Fibroblast of skin of abdomen (primary cell): ENCODE measurements around the gene PYGM.
"Not testable (repeated sequence)": the region's sequence is repeated elsewhere in the genome, so short reads cannot be mapped to it uniquely, and the experiment has no call there.

Experiments used
- DNase-seq: peaks from one replicate; pipeline ENCODE4 v3.0.0-alpha.2; 2013

The PYGM gene

DNA sequence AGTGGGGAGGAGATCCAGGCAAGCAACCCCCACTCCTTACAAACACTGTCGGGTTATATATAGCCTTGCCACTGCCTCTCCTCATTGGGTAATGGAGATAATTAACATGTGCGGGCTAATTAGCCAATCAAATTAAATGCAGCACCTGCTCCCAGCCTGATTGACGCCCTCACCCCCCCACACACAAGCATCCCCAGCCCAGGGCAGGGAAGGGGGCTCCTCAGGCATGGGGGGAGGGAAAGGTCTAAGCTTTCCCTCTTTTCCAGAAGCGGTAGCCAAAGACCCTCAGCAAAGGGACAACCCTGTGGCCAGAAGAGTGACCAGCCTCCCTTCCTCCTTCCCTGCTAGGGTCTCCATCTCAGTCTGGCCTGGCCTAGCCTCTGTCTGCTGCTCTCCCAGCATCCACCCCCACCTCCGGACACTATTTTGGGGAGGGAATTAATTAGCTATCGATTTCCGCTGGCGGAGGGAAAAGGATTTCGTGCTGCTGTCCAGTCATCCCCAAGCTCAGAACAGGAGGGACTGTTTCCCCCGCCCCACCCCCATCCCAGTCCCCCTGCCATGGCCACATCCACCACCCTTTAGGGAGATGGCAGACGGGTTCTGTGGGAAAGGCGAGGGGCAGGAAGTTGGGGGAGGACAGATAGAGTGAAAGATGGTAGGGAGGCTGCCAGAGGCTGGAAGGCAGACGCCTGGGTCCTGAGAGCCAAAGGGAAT lies 43.9 kb downstream of the PYGM start:
- DNase-seq = no peak

DNA sequence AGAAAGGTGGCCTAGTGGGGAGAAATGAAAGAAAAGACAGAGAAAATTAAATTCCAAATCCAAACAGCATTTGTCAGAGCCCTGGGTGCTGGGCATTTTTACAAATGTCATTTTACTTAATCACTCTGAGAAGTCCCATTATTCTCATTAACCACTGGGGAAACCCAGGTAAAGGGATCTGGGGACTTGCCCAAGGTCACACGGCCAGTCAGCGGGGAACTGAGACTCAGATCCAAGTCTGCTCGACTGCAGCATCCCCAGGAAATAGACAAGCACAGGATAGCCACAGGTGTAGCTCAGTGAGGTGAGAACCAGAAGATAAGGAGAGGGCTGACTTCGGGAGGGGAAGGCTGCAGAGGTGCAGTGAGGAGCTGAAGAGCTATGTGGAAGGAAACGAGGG lies 44.7 kb downstream of the PYGM start:
- DNase-seq = no peak

DNA sequence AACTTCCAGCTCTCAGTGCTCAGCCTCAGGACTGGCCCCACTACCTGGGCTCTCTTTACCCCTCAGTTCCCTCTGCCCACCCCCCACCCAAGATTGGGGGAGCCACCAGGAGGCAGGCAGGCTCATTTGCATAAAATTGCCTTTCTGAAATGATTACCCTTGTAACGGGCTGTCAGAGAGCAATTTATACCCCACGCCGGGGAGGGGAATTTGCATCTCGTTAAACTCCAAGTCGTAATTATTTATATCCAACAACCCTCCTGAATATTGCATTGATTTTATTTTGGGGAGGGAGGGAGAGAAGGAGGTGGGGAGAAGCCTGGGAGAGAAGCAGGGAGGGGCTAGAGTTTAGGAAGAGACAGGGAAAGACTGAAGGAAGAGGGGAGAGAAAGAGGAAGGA lies 45.1 kb downstream of the PYGM start:
- no peak for DNase-seq

DNA sequence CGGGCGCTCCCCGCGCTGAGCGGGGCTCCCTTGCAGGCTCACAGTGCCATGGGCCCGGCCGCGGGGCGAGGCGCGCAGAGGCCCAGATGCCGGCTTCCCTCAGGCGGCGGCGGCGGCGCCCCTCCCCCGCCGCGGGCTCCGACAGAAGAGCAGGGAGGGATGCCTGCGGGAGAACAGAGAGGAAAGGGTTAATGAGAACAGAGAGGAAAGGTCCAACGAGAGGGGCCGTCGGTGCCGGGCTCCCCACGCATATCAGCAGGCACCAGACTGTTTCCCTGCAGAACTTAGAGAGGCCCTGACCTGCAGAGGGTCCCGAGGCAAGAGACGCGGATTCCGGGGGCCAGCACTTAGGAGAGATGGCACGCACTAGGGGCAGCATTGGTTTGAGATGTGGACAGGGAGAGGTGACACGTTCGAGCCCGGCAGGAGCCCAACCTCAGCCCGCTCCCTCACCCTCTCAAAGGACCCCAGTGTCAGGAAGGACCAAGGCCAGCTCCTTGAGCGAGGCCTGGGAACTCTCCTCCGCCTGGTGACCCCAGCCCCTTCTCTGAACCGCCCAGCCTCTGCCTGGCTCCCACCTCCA lies 45.9 kb downstream of the PYGM start:
- DNase-seq = no peak

DNA sequence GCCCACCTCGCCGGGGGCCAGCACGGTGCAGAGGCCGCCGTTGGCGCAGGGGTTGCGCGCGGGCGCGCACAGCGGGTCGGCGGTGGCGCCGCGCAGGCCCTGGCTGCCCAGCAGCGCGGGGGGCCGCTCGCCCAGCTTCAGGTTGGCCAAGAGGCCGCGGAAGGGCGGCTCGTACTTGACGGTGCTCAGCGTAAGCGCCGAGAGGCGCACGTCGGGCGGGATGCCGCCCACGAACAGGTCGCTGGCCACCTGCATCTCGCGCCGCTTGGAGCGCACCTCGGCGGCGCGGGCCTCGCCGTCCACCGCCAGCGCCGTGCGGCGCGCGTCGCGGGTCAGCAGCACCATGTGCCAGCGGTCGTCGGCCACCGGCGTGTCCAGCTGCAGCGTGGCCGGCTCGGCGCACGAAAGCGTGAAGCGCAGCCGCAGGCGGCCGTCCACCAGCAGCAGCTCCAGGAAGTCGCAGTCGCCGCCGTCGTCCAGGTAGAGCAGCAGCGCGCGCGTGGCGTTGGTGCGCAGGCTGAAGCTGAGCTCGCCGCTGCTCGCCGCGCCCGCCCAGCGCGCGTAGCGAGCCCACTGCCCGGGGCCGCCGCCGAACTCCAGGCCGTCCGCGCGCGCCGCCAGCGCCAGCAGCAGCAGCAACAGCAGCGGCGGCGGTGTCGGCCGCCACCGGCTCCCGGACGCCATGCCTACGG lies 46.6 kb downstream of the PYGM start:
- peak; percentile 40 for DNase-seq

DNA sequence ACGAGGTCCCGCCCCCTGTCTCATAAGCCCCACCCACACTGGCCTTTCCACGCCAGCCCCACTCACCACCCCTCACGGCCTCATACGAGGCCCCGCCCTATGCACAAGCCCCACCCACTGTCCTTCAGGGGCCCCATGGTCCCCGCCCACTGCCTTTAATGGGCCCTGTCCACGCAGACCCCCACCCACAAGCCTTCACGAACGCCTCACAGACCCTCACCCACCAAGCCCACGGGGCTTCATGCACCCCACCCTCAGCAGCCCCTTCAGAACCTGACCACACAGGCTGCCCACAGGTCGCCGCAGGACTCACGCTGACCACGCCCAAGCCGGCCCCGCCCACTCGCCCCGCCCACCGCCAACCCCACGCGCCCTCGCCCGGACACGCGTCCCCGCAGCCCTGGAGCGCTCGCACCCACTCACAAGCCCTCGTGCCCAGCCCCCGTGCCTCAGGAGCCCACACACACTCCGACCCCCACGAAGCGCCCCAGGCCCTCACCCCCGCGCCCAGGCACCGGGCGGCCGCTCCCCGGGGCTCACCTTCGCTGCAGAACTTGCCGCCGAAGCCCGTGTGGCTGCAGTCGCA lies 47.3 kb downstream of the PYGM start:
- no peak for DNase-seq

DNA sequence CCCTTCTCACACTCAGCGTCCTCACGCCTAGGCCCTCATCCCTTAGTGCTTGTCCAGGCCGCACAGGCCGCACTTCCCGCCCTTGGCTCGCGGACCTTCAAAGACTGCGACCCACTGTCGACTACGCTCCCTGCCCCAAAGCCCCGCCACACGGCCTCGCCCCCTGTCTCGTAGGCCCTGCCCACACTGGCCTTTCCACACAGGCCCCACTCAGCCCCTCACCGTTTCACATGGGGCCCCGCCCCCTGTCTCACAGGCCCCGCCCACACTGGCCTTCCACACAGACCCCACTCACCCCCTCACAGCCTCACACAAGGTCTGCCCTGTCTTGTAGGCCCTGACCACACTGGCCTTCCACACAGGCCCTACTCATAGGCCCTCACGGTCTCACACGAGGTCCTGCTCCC lies 47.8 kb downstream of the PYGM start:
- DNase-seq = no peak

DNA sequence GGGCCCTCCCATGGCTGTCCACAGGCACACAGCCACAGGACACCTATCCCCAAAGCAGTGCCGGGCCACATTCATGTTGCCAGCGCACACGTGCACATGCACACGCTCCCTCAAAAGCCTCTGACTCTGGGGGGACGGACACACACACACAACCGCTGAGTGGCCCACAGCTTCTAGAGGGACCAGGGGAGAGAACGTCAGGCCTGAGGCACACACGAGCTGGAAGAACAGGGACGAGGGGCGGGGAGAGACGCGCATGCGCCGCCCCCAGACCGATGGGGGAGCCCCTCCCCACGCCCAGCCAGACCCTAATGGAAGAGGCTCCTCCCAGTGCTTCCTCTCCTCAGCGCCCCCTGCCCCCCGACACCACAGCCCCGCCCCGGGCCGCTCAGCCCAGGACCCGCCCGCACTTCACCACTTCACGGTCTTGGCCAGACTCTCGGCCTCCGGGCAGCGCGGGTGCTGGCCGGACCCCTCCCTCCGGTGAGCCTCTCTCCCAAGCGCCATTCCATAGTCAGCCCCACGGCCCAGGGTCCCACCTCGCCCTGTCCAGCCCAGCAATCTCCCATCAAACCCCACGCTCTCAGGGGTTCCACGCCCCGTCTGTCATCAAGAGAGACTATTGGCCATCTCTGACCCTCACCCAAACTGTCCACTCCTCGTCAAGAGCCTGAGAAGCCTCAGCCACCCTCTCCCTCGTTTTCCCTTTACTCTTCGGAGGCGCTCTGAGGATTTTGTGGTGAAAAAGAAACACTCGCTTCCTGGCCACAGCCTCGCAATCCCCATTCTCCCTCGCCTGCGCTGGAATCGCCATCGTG lies 48.4 kb downstream of the PYGM start:
- DNase-seq = no peak

DNA sequence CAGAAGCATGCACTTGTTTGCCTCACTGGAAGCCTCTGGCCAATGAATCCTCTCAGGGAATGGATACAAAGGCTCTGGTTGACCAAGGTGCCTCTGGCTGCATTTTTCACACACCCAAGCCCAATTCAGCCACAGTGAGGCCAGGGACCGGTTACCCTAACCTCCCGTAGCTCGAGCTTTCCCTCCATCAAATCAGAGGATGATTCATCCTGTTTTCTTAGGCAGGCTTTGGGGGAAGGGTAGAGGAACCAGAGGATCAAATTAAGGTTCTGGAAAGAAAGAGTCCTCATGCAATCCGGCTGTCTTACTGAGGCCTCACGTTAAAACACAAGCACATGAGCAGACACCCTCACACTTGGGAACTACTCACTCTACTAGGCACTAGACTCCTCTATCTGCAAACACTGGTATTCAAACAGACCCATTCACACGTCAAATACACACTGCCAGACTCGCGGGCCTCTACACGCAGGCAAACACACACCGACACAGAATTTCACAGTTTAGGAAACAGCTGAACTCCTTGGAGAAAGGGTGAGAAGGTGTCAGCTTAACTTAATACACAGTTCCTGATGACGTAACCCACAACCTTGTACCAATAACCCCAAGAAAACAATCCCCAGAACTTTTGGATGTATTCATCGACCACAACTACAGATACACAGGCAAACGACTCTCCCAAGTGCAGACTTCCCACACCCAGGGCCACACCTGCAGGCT lies 49.2 kb downstream of the PYGM start:
- peak; percentile 35 for DNase-seq

DNA sequence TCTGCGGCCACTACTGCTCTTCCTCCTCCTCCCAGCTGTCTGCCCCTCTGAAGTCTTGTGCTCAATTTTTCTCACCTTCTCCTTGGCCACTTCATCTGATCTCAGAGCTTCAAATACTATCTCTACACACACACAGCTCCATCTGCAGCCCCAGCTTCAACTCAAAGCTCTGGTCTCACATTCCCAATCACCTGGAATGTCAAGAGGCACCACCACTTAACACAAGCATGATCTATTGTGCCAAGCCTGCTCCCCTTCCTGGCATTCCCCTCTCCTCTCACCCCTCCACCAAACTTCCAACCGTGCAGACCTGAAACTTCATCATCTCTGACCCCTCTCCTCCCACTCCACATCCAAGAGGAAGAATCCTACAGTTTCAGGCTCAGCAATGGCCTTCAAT lies 54.3 kb downstream of the PYGM start:
- no peak for DNase-seq

DNA sequence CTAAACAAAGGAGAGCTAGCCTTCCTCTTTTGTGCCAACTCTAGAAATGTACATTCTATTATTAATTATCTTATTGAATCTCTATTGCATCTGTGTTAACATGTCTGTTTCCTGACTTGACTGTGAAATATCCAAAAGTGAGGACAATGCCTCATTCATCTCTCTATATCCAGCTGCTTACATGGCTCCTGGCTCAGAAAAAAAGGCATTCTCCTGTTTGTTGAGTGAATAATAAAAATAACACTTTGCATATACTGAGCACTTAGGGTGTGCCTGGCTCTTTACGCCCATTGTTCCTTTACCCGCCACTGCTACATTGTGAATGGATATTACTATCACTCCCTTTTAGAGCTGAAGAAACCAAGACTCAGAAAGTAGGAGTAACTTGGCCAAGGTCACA lies 56.7 kb downstream of the PYGM start:
- DNase-seq = no peak

DNA sequence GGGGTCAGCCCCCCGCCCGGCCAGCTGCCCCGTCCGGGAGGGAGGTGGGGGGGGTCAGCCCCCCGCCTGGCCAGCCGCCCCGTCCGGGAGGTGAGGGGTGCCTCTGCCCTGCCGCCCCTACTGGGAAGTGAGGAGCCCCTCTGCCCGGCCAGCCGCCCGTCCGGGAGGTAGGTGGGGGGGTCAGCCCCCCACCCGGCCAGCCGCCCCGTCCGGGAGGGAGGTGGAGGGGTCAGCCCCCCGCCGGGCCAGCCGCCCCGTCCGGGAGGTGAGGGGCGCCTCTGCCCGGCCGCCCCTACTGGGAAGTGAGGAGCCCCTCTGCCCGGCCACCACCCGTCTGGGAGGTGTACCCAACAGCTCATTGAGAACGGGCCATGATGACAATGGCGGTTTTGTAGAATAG lies 57.8 kb downstream of the PYGM start:
- DNase-seq = not testable (repeated sequence)

DNA sequence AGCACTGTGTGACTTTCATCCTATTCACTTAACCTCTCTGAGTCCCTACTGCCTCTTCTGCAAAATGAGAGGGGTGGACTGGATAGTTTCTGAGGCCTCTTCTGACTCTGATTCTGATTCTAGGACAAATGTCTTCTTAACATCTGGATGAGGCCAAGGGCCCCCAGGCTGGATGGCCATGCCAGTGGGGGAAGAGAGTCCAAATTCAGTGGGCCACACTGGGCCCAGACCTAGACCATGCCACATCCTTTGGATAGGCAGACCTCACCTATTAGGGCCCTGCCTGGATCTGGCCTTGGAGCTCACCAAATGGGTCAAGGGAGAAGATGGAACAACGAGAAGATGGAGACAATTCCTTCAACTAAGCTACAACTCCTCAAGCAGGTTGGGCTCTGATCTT lies 61.3 kb downstream of the PYGM start:
- no peak for DNase-seq

DNA sequence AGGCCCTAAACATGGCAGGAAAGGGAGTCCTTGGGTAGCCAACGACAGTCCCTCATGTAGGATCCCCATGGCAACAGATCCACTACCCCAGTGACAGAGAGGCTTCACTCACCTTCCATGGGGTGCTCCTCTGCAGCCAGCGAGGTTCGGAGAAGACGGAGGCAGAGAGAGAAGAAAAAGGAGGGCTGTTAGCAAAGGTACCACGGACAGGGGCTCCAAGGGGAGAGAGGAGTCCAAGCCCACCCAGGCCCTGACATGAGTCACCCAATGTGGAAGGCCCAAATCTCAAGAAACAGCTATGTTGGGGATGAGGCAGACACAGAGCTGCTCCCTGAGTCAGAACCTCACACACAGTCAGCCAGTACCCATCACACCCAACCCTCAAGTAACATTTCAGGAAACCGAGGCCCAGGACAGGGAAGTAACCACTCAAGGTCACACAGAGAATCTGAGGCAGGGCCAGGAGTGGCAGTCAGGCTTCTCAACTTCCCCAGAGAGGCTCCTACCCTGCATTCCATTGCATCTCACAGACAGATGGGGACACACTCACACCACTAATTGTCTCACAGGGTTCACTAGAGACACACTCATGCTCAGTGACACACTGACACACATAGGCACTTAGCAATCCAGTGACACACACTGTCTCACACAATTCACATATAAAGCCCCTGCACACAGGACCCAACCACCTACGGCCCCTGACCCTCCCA lies 62.0 kb downstream of the PYGM start:
- no peak for DNase-seq
